Activated CD8-positive, alpha-beta memory T cell treated with anti-CD3 and anti-CD28 coated beads for 36 hours (primary cell): ENCODE measurements around the gene ARMC7. TPM values are rescaled to one million over a fixed set of nuclear protein-coding genes. Genes with fewer than 3 reads are reported as not detected.

Source experiments
- CTCF ChIA-PET: fragments of 350-600 bp; sonication (Branson Sonifier 250); formaldehyde crosslinking; loops from one replicate; lab custom pipeline; 2021; ENCODE audit warnings: antibody characterized with exemption; lab: Charles Lee
- POLR2A ChIA-PET: fragments of 350-600 bp; sonication (Branson Sonifier 250); formaldehyde crosslinking; loops from one replicate; lab custom pipeline; 2021; ENCODE audit warnings: antibody characterized with exemption; lab: Charles Lee
- total RNA-seq, 2 experiments: library from RNA; stranded (reverse); gene quantifications; one replicate each; pipeline ENCODE4 v1.2.3, GENCODE V29; 2021

The ARMC7 gene
- total RNA-seq, 2 experiments from 2014 or later = 10.8 to 11.8 TPM

- ChIA-PET POLR2A (no interaction called here), CTCF (no interaction called here)
Observed at GRCh38 chr17:75091855-75092327, 17.9 kb upstream of the ARMC7 start.

DNA sequence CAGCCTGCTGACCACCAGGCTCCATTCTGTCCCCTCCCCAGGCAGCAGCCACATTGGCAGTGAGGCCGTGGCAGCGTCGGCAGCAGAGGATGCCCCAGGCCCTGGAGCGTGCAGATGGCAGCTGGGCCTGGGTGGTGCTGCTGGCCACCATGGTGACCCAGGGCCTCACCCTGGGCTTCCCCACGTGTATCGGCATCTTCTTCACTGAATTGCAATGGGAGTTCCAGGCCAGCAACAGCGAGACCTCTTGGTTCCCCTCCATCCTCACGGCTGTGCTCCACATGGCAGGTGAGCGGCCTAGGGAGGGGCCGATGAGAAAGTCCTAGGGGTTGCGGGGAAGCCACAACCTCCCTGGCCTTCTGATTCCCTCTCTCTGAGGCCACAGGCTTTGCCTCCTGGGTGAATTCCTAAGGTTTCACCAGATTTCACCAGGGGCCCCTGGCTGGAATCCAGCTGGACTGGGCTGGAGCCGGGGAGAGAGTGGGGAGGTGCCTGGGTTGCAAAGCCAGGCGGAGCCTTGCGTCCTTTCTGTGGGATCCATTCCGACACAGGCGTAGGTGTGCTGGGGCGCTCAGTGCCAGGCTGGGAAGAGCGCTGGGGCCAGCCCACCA, 16.1 kb upstream of the ARMC7 start:
- CTCF ChIA-PET = interaction anchor here (0.6 kb wide), 1 partner anchor 78 kb away, joined by 4 read pairs; no protein-coding TSS in a partner anchor
- POLR2A ChIA-PET = no interaction called here

DNA sequence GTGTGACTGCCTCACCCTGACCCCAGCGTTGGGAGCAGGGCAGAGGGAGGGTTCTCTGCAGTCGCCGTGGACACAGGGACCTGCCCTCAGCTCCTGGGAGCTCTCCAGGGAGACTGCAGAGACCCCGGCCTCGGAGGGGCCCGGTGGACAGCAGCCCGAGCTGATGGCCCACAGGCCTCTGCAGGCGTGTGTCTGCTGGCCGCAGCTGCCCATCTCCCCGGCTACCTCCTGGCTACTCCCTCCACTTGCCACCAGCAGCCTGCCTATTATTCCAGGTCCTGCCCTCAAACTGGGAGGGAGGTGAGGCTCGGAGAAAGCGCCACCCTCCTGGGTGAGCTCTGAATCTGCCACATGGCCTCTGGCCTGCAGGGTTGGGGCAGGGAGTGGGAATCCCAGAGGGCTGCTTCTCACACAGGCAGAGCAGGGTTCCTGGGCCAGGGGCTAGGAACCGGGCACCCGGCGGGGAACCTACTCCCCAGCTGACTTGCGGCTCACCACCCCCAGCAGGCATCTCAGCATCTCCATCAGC, 14.8 kb upstream of the ARMC7 start:
- ChIA-PET CTCF (interaction anchor here (0.6 to 3.1 kb wide), 2 partner anchors 20 to 27 kb away, joined by 4 to 9 read pairs; no protein-coding TSS in a partner anchor), POLR2A (interaction anchor here (0.6 to 1.4 kb wide), 2 partner anchors 15 to 129 kb away, joined by 5 read pairs; partner anchors contain the start of gene ARMC7)

DNA sequence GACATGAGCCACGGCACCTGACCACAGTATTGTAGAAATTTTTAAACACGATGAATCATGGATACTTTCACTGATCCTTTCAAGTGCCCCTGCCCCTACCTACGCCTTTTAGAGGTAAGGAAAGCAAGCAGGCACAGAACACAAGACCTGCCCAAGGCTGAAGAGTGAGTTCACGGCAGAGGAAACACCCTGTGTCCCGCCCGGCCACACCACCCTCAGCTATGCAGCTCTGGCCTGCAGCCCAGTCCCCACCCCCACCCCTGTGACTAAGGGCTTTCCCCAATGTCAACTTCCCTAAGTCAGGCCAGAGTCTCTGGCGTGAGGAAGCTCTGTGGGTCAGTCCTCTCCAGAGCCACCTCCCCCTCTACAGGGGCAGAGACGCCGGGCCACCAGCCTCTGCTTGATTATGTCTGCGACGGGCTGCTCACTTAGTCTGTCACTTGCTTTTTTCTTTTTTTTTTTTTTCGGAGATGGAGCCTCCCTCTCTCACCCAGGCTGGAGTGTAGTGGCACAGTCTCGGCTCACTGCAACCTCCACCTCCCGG, 13.6 kb upstream of the ARMC7 start:
- ChIA-PET POLR2A (interaction anchor here (1.4 kb wide), 1 partner anchor 14 kb away, joined by 5 read pairs; the partner anchor contains the start of gene ARMC7), CTCF (interaction anchor here (0.5 to 3.1 kb wide), 2 partner anchors 19 to 89 kb away, joined by 3 to 9 read pairs; no protein-coding TSS in a partner anchor)

DNA sequence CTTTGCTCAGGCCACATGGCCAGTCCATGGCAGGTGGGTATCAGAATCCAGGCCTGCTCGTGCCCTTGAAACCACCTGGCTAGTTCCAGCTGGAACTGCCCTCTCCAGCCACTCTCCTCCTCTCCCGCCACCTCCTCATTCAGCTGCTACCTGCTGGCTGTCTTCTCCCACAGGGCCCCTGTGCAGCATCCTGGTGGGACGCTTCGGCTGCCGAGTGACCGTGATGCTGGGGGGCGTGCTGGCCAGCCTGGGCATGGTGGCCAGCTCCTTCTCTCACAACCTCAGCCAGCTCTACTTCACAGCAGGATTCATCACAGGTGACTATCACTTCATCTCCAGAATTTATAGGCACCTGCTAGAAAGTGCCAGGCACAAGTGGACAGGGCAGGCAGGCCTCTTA, 11.9 kb upstream of the ARMC7 start:
- ChIA-PET POLR2A (no interaction called here), CTCF (no interaction called here)

DNA sequence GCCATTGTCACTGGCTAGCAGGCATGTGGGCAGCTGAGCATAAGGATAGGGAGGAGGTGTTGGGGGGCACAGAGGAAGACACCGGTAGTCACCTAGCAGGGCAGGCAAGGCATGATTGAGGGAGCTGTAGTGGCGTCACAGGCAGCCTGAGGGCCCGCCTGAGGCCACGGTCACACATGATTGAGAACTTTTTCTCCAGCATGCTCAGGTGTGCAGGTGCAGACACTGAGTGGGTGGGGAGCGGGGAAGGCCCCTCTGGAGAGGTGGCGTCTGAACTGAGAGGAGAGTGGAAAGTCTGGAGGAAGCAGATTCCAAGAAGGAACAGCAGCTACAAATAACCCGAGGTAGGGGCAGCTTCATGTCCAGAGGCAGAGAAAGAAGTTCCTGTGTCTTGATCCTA, 10.9 kb upstream of the ARMC7 start:
- ChIA-PET POLR2A (no interaction called here), CTCF (no interaction called here)

DNA sequence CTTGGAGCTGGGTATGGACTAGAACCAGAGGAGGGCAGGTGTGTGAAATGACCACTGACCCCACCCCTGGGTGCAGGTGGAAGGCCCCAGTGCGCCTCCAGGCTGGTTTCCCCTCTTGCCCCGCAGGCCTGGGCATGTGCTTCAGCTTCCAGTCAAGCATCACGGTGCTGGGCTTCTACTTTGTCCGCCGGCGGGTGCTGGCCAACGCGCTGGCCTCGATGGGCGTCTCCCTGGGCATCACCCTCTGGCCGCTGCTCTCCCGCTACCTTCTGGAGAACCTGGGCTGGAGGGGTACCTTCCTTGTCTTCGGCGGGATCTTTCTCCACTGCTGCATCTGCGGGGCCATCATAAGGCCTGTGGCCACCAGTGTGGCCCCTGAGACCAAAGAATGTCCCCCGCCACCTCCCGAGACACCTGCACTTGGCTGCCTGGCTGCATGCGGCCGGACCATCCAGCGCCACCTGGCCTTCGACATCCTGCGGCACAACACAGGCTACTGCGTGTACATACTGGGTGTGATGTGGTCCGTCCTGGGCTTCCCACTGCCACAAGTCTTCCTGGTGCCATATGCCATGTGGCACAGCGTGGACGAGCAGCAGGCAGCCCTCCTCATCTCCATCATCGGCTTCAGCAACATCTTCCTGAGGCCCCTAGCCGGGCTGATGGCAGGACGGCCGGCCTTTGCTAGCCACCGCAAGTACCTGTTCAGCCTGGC, 9.7 kb upstream of the ARMC7 start:
- ChIA-PET CTCF (interaction anchor here (0.8 kb wide), 1 partner anchor 28 kb away, joined by 3 read pairs; no protein-coding TSS in a partner anchor), POLR2A (no interaction called here)

- ChIA-PET POLR2A (interaction anchor here (0.6 kb wide), 1 partner anchor 128 kb away, joined by 4 read pairs; no protein-coding TSS in a partner anchor), CTCF (interaction anchor here (0.9 kb wide), 1 partner anchor 56 kb away, joined by 3 read pairs; the partner anchor contains the start of gene ATP5PD)
Observed at GRCh38 chr17:75102385-75102821, 7.4 kb upstream of the ARMC7 start.

- ChIA-PET CTCF (interaction anchor here (1.1 kb wide), 1 partner anchor 11 kb away, joined by 4 read pairs; no protein-coding TSS in a partner anchor), POLR2A (interaction anchor here (1.0 kb wide), 1 partner anchor 10 kb away, joined by 3 read pairs; no protein-coding TSS in a partner anchor)
Observed at GRCh38 chr17:75103601-75104554, 5.9 kb upstream of the ARMC7 start.

DNA sequence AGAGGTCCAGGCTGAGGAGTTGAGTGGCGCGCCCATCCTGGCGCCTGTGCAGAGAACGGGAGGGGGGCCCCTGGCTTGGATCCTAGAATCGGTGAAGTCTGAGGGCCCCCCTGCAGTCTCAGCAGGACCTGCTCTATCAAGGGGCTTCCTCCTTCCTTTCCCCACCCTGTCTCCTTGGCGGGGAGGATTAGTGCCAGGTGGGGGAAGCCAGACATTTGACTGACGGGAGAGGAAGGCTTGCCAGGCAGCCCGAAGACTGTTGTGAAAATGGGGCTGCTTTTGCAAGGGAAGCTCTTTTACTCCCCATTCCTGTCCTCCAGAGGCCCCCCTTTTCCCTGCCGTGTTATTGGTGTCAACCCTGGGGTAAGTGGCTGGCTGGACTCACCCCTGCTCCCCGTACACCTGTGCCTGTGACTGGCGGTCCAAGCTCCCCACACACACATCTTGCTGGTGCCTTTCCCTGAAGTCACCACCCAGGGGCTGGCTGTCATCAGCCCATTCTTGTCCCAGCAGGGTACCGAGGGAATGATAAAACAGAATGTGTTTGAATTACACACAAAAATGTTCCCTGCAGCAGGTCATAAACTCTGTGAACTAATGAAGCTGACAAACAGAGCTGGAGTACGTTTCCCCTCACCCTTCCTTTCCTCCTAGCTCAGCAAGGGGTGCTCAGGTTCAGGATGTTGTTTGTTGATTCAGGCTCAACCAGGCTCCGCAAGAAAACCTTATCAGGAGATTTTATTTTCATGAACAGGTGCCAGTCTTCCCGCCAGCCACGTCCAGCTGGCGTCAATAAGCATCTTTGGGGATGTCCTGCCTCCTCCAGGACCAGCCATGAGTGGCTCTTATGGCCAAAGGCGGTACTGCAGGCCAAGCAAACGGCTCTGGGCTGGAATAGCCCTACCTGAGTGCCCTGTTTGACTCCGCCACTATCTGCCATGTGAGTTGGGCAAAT, 4.4 kb upstream of the ARMC7 start:
- ChIA-PET CTCF (interaction anchor here (0.6 to 1.6 kb wide), 9 partner anchors 9 to 145 kb away, joined by 3 to 7 read pairs (median 3); partner anchors contain the start of gene SLC16A5), POLR2A (no interaction called here)

DNA sequence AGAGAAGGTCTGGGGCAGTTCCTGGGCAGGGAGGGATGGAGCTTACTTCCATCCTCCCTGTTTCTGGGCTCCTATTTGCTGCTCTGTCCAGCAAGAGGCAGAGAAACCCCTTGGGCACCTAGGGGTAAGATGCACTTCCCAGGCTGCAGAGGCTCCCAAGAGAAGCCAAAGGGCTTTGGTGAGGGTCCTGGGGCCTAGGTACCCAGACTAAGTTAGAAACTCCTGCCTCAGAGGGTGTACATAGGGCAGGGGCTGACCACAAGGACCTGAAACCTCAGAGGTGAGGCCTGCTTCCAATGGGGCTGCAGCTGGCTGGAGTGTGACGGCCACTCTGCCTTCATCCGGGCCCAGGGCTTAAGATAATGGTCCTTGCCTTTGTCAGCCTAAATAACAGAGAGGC, 1.6 kb upstream of the ARMC7 start:
- ChIA-PET POLR2A (no interaction called here), CTCF (interaction anchor here (0.6 kb wide), 1 partner anchor 702 kb away, joined by 3 read pairs; no protein-coding TSS in a partner anchor)

GRCh38 chr17:75109046-75109406, 743 bp upstream of the ARMC7 start:
- CTCF ChIA-PET = interaction anchor here (0.6 to 3.6 kb wide), 5 partner anchors 93 to 304 kb away, joined by 3 to 15 read pairs (median 3); no protein-coding TSS in a partner anchor

GRCh38 chr17:75110234-75110937, 617 bp downstream of the ARMC7 start:
- POLR2A ChIA-PET = interaction anchor here (0.6 to 1.8 kb wide), 4 partner anchors 15 to 74 kb away, joined by 4 to 6 read pairs (median 5); no protein-coding TSS in a partner anchor

More at GRCh38 chr17:75109046-75109406, 743 bp upstream of the ARMC7 start:
- POLR2A ChIA-PET = interaction anchor here (0.6 to 0.9 kb wide), 2 partner anchors 21 to 75 kb away, joined by 3 to 5 read pairs; no protein-coding TSS in a partner anchor

GRCh38 chr17:75111777-75112335, 2.1 kb downstream of the ARMC7 start:
- POLR2A ChIA-PET = interaction anchor here (0.6 kb wide), 2 partner anchors 60 to 72 kb away, joined by 3 to 4 read pairs; no protein-coding TSS in a partner anchor
- CTCF ChIA-PET = interaction anchor here (0.7 to 4.3 kb wide), 6 partner anchors 13 to 148 kb away, joined by 3 to 43 read pairs (median 3); partner anchors contain the start of gene NT5C

More at GRCh38 chr17:75110234-75110937, 617 bp downstream of the ARMC7 start:
- CTCF ChIA-PET = interaction anchor here (0.6 to 3.6 kb wide), 10 partner anchors 22 to 302 kb away, joined by 3 to 15 read pairs (median 3); partner anchors contain the start of genes MIF4GD and NT5C
